Measurements from ENCODE around the gene PPP1R1B. TPM values are rescaled to one million over a fixed set of nuclear protein-coding genes. Genes with fewer than 3 reads are reported as not detected.
"Not testable (repeated sequence)": the region's sequence is repeated elsewhere in the genome, so short reads cannot be mapped to it uniquely, and the experiment has no call there.

Gene PPP1R1B
- not detected in 2 replicates for total RNA-seq (2014; rRNA removed; shearing (Covaris generic); ENCODE audit: low replicate concordance)

GRCh38 chr17:39626171-39627046, at the start of gene PPP1R1B:
Gene PPP1R1B, plus strand, starts transcription at chr17:39626952. Its CDS starts 441 bp downstream, at chr17:39627393.
- no peak for DNase-seq (ENCODE audit: low read depth)
- in situ Hi-C loops (cut with HindIII; ENCODE audit: low pct_unique_long_range_greater_than_20kb, low sequenced_read_pairs), result no loop called here

DNA sequence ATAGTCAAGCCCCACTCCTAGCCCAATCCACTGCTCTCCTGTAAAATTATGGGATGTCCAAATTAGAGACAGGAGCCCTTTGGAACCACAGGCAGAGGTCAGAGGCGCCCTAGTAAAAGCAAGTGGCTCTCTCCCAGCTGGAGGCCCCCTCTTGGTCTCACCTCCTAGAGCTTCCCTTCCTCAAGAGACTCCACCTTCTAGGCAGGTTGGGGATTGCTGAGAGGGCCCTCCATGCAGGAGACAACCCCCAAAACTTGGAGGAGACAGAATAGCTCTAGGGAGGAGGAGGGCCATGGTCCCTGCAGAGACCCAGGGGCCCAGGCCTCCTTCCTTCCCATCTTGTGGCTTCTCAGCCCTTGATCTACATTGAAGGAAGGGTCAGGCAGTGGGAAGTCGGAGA, 48.5 kb upstream of the PPP1R1B start:
- DNase-seq (ENCODE audit: low read depth), result no peak
- in situ Hi-C loops (cut with HindIII; ENCODE audit: low pct_unique_long_range_greater_than_20kb, low sequenced_read_pairs), result no loop called here

DNA sequence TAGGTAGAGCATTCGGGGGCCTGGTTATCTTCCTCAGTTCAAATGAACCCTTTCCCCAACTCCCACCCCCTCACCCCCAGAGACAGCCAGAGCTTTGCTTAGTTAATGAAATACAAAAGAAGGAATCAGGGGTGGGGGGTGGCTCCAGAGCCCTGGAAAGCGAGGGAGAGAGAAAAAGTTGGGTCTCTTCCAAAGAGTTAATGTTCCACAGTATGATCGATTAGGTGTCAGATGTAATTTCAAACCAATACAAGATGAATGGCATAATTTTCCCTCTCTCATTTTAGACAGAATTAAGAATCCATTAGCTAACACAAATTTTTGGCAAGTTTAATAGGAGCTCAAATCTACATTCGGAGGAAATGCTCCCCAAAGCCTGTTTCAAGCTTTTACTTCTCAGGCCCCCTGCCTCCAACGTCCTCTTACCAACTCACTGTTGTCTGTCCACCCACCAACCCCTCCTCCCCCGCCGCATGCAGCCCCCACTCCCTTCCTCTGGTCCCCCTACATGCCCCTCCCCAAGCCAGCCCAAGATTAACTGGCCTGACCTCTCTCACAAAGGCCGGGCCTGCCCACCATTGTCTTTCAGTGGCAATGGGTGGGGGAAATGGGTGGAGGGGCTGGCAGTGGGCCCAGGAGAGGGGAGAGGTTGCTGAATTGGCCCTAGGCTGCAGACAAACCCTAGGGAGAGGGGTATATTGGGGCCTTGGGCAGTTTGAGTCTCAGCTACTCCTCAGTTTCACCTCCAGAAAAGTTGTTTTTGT, 47.3 kb upstream of the PPP1R1B start:
- no peak for DNase-seq (ENCODE audit: low read depth)
- in situ Hi-C loops (cut with HindIII; ENCODE audit: low pct_unique_long_range_greater_than_20kb, low sequenced_read_pairs), result no loop called here

DNA sequence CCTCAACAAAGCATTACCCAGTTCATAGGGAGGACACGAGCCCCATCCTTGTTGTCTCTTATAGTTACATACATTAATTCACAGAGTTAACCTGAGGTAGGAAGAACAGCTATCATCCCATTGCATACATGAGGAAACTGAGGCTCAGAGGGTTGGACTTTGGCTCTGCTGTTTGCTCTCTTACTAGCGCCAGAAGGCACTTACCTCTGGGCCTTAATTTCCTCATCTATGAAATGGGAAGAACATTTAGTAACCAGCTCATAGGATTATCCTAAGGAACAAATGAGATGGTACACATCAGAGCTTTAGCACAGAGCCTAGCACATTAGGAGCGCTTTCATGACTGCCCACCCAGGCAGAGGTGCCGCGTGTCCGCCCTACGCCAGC, 46.7 kb upstream of the PPP1R1B start:
- in situ Hi-C loops (cut with HindIII; ENCODE audit: low pct_unique_long_range_greater_than_20kb, low sequenced_read_pairs), result no loop called here

DNA sequence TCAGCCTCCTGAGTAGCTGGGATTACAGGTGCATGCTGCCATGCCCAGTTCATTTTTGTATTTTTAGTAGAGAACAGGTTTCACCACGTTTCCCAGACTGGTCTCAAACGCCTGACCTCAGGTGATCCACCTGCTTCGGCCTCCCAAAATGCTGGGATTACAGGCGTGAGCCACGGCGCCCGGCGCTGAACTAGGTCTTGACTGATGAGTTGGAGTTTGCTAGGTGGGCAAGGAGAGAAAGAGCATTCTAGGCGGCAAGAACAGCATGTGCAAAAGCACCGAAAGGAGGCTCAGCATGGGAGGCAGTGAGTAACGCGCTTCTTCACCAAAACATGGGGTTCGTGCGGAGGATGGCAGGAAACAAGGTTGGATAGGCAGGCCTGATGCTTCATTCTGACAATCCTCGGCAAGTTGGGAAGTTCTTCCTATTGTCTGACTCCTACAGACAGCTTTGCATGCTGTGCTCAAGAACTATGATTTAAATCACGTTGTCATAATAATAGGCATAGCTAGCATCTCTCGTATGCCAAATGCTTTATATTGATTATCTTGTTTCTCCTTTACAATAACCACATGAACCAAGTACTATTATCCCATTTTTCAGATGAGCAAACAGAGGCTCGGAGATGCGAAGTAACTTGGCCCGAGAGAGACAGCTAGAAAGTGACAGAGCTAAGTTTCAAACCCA, 45.5 kb upstream of the PPP1R1B start:
- in situ Hi-C loops (cut with HindIII; ENCODE audit: low pct_unique_long_range_greater_than_20kb, low sequenced_read_pairs), result no loop called here
- no peak for DNase-seq (ENCODE audit: low read depth)

More for the DNA sequence above, 46.7 kb upstream of the PPP1R1B start:
- DNase-seq (ENCODE audit: low read depth), result no peak

DNA sequence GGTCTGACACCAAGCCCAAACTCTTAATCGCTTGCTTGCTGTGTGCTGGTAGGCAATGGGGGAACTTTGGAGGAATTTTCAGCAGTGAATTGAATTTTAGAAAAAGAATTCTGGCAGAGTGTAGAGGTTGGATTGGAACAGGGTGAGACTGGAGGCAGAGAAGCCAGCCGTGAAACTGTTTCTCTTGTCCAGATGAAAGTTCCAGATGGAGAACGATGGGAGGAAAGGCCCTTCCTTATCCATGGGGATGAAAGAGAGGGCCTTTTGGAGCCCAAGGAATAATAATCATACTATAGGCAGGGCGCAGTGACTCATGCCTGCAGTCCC, 45.0 kb upstream of the PPP1R1B start:
- DNase-seq (ENCODE audit: low read depth), result no peak
- in situ Hi-C loops (cut with HindIII; ENCODE audit: low pct_unique_long_range_greater_than_20kb, low sequenced_read_pairs), result no loop called here

GRCh38 chr17:39582658-39583057, 44.1 kb upstream of the PPP1R1B start:
- in situ Hi-C loops (cut with HindIII; ENCODE audit: low pct_unique_long_range_greater_than_20kb, low sequenced_read_pairs), result no loop called here
- DNase-seq (ENCODE audit: low read depth), result no peak

DNA sequence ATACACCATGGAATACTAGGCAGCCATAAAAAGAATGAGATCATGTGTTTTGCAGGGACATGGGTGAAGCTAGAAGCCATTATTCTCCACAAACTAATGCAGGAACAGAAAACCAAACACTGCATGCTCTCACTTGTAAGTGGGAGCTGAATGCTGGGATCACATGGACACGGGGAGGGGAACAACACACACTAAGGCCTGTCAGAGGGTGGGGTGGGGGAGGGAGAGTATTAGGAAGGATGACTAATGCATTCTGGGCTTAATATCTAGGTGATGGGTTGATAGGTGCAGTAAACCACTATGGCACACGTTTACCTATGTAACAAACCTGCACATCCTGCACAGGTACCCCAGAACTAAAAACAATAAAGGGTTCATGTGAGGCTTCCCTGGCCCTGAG, 36.6 kb upstream of the PPP1R1B start:
- in situ Hi-C loops (cut with HindIII; ENCODE audit: low pct_unique_long_range_greater_than_20kb, low sequenced_read_pairs), result not testable (repeated sequence)

GRCh38 chr17:39591958-39592954, 34.5 kb upstream of the PPP1R1B start:
- in situ Hi-C loops (cut with HindIII; ENCODE audit: low pct_unique_long_range_greater_than_20kb, low sequenced_read_pairs), result no loop called here
- peak; percentile 71 for DNase-seq (ENCODE audit: low read depth)

More for the DNA sequence above, 36.6 kb upstream of the PPP1R1B start:
- DNase-seq (ENCODE audit: low read depth), result not testable (repeated sequence)

- no peak for DNase-seq (ENCODE audit: low read depth)
- in situ Hi-C loops (cut with HindIII; ENCODE audit: low pct_unique_long_range_greater_than_20kb, low sequenced_read_pairs), result no loop called here
Measured at GRCh38 chr17:39593371-39593770, 33.4 kb upstream of the PPP1R1B start.

- in situ Hi-C loops (cut with HindIII; ENCODE audit: low pct_unique_long_range_greater_than_20kb, low sequenced_read_pairs), result no loop called here
- DNase-seq (ENCODE audit: low read depth), result no peak
Measured at GRCh38 chr17:39595294-39595693, 31.5 kb upstream of the PPP1R1B start.

GRCh38 chr17:39595928-39596510, 30.7 kb upstream of the PPP1R1B start:
- in situ Hi-C loops (cut with HindIII; ENCODE audit: low pct_unique_long_range_greater_than_20kb, low sequenced_read_pairs), result no loop called here
- DNase-seq (ENCODE audit: low read depth), result no peak

- in situ Hi-C loops (cut with HindIII; ENCODE audit: low pct_unique_long_range_greater_than_20kb, low sequenced_read_pairs), result no loop called here
Measured at GRCh38 chr17:39596543-39597267, 30.0 kb upstream of the PPP1R1B start.

GRCh38 chr17:39597372-39598046, 29.2 kb upstream of the PPP1R1B start:
- in situ Hi-C loops (cut with HindIII; ENCODE audit: low pct_unique_long_range_greater_than_20kb, low sequenced_read_pairs), result no loop called here
- DNase-seq (ENCODE audit: low read depth), result no peak

More at GRCh38 chr17:39596543-39597267, 30.0 kb upstream of the PPP1R1B start:
- no peak for DNase-seq (ENCODE audit: low read depth)

DNA sequence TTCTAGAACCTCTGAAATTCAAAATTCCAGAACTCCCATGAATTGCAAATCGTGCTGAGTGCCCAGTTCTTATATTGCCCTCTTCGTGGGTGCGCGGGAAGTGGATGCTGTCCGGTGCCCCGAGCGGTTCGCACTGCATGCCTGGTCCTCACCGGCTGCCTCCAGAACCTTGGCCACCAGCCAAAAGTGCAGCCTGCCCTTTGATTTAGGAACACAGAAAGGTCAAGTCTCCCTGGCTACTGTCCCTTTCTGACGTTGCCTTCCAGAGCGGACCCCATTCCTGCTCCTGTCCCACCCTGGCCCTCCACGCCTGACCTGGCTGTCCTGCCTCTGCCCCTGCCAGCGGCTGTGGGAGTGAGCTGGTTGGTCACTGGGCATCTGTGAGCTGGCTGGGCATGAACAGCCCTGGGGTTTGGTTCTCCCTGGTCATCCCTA, 28.7 kb upstream of the PPP1R1B start:
- DNase-seq (ENCODE audit: low read depth), result no peak
- in situ Hi-C loops (cut with HindIII; ENCODE audit: low pct_unique_long_range_greater_than_20kb, low sequenced_read_pairs), result no loop called here

DNA sequence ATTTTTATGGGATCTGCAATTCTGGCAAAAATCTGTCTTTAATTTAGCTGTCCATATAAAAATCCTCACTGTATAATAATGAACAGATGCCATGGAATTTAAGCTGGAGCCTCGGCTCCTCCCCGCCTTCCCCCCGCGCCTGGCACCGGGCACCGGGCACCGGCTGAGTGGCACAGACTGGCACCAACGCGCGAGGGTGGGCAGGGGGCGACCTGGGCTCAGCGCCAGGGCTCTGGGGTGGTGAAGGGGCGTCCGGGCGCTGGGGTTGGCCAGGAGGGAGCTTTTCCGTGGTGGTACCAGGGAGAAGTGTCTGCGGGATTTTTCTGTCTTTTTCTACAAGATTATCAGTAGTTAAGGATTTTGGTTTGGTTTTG, 28.1 kb upstream of the PPP1R1B start:
- DNase-seq (ENCODE audit: low read depth), result no peak
- in situ Hi-C loops (cut with HindIII; ENCODE audit: low pct_unique_long_range_greater_than_20kb, low sequenced_read_pairs), result no loop called here

Measured in Caki2 (cell line).